Fibroblast of pulmonary artery (primary cell): ENCODE data around the gene ASB2.

ENCODE experiments used
- DNase-seq: peaks from one replicate; pipeline ENCODE4 v3.0.0-alpha.2; 2010; ENCODE audit warnings: low read depth
- H3K4me3 ChIP-seq: replicated peaks from 2 replicates; pipeline ENCODE4 v1.5.1; 2011; ENCODE audit warnings: low read depth, mild to moderate bottlenecking, control low read depth, low read length, moderate library complexity
- CTCF ChIP-seq: IDR thresholded peaks from 2 replicates; pipeline ENCODE4 v1.5.1; 2011; ENCODE audit warnings: mild to moderate bottlenecking, control low read depth, low read length, inconsistent platforms; ENCODE audit errors: missing control alignments

Gene ASB2

GRCh38 chr14:93891756-93892504, 84.4 kb downstream of the ASB2 start:
- no peak for TF ChIP-seq CTCF
- no peak overlapping the region for H3K4me3 ChIP-seq
- DNase-seq = no peak

- no peak for TF ChIP-seq CTCF
- DNase-seq = no peak
- no peak overlapping the region for H3K4me3 ChIP-seq
These were observed 86.5 kb downstream of the ASB2 start for GRCh38 chr14:93889739-93890483.

- TF ChIP-seq CTCF = no peak
- no peak for DNase-seq
- H3K4me3 ChIP-seq = no peak overlapping the region
These were observed 87.4 kb downstream of the ASB2 start for GRCh38 chr14:93888995-93889394.

GRCh38 chr14:93884950-93885349, 91.4 kb downstream of the ASB2 start:
- H3K4me3 ChIP-seq = no peak overlapping the region
- no peak for TF ChIP-seq CTCF
- no peak for DNase-seq
